ENCODE data around the gene CATSPERZ. TPM values are rescaled to one million over a fixed set of nuclear protein-coding genes. Genes with fewer than 3 reads are reported as not detected.

Gene CATSPERZ
- total RNA-seq, 4 donors from 2014 or later = 20.9 TPM; not detected in 3

DNA sequence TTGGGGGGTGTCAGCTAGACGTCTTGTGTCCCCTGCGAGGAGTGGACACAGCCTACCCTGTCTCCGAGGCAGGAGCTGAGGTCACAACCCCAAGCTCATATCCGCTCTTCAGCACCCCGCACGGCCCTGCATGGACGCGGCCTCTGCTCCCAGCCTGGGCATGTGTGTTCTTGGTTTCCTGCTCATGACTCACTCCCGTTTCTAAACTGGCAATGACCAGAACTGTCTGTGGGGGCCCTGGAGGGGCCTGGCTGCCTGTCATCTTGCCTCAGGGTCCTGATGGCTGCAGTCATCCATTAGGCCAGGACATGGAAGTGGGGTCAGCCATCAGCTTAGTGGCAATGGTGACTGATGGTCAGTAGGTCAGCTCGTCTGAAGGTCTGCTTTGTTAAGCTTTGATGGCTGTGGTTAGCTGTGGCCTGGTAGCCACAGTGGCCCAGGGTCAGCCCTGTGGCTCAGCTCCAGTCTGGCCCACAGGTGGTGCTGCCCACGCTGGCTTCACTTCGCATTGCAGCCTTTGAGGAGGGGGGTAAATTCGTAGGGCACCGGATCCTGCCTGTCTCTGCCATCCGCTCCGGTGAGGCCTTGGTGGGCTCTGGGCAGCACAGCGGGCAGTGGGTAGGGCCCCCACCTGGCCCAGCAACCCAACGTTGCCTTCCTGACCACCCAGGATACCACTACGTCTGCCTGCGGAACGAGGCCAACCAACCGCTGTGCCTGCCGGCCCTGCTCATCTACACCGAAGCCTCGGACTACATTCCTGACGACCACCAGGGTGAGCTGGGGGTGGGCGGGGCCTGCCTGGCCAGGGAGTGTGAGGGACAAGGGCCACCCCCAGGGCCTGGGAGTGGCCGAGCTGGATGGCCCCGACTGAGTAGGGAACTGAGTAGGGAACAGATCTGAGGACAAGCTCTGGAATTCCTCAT lies 36.9 kb upstream of the CATSPERZ start:
- intact Hi-C loops (cut with DNase I; ENCODE audit: low total_unique reads) (no loop called here), in situ Hi-C loops (cut with MboI; ENCODE audit: low pct_ligation_motif_present in 1 of 4, low pct_unique_long_range_greater_than_20kb in 1 of 4, low sequenced_read_pairs in 3 of 4) (no loop called here)
- H3K36me3 ChIP-seq = peaks cover 0 to 24% (median 3%) of the 10 kb centered on the region in 4 donors
- no peak overlapping the region for H3K4me3 ChIP-seq
- H3K4me1 ChIP-seq = peaks cover 1 to 15% (median 12%) of the 10 kb centered on the region in 4 donors
- TF ChIP-seq, protein P1, sequence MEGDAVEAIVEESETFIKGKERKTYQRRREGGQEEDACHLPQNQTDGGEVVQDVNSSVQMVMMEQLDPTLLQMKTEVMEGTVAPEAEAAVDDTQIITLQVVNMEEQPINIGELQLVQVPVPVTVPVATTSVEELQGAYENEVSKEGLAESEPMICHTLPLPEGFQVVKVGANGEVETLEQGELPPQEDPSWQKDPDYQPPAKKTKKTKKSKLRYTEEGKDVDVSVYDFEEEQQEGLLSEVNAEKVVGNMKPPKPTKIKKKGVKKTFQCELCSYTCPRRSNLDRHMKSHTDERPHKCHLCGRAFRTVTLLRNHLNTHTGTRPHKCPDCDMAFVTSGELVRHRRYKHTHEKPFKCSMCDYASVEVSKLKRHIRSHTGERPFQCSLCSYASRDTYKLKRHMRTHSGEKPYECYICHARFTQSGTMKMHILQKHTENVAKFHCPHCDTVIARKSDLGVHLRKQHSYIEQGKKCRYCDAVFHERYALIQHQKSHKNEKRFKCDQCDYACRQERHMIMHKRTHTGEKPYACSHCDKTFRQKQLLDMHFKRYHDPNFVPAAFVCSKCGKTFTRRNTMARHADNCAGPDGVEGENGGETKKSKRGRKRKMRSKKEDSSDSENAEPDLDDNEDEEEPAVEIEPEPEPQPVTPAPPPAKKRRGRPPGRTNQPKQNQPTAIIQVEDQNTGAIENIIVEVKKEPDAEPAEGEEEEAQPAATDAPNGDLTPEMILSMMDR (IDR thresholded peaks at IDR 0.05) = no peak
- TF ChIP-seq EP300 (IDR thresholded peaks at IDR 0.05; ENCODE audit: low read depth) (no peak), POLR2AphosphoS5 (IDR thresholded peaks at IDR 0.05) (no peak), POLR2A (IDR thresholded peaks at IDR 0.05) (no peak)
- H3K27me3 ChIP-seq = no peaks in the 10 kb centered on the region
- DNase-seq = no peak
- no peak overlapping the region for H3K27ac ChIP-seq
- H3K9me3 ChIP-seq = no peaks in the 10 kb centered on the region
- WGBS, 2 donors (ENCODE audit: low coverage in 1 of 2) = 73 to 88% methylated on average over 8 to 20 of the region's 29 CpGs

DNA sequence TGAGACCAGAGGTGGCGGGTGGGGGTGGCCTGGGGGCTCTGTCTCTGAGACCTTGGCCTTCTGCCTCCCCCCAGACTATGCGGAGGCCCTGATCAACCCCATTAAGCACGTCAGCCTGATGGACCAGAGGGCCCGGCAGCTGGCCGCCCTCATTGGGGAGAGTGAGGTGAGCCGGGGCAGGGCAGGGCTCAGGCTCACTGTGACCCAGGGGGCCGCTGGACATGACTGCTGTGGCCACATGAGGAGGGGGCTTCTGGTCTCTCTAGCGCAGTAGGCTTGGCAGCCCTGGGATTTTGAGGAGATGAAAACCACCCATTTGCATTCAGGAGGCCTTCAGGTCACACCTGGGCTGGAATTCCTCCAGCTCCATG lies 36.2 kb upstream of the CATSPERZ start:
- no peak for DNase-seq
- in situ Hi-C loops (cut with MboI; ENCODE audit: low pct_ligation_motif_present in 1 of 4, low pct_unique_long_range_greater_than_20kb in 1 of 4, low sequenced_read_pairs in 3 of 4) = no loop called here
- 92% methylated on average over 8 of the region's 8 CpGs; no CpG with 5 or more reads in 1 of the 2 donors for WGBS, 2 donors (ENCODE audit: low coverage in 1 of 2)
- H3K9me3 ChIP-seq = no peaks in the 10 kb centered on the region
- H3K27me3 ChIP-seq = no peaks in the 10 kb centered on the region
- H3K4me1 ChIP-seq = peaks cover 8 to 21% (median 18%) of the 10 kb centered on the region in 4 donors
- H3K36me3 ChIP-seq = peaks cover 0 to 18% (median 3%) of the 10 kb centered on the region in 4 donors
- TF ChIP-seq POLR2AphosphoS5 (IDR thresholded peaks at IDR 0.05) (no peak), EP300 (IDR thresholded peaks at IDR 0.05; ENCODE audit: low read depth) (no peak), POLR2A (IDR thresholded peaks at IDR 0.05) (no peak)
- TF ChIP-seq, protein P1 (IDR thresholded peaks at IDR 0.05) = no peak
- H3K27ac ChIP-seq = no peak overlapping the region
- no peak overlapping the region for H3K4me3 ChIP-seq
- intact Hi-C loops (cut with DNase I; ENCODE audit: low total_unique reads) = no loop called here

DNA sequence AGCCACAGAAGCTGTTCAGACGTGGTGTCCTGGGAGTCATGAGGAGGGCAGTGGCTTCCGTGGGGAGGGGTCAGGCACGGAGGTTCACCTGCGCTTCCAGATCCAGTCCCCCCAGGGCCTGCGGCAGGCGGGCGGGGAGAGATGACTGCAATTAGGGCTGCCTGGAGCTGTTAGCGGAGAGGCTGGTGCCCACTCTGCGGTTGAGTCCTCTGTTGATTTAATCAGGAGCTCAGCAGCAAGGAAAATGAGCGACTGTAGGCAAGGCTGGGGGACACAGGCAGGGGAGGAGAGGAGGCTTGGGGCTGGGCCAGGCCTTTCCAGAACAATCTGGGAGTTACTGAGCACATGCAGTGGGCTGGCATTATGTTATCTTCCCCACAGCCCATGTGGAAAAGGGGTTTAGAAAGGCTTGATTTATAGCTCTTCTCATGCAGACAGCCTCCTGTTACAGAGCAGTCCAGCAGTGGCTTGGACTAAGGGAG lies 35.7 kb upstream of the CATSPERZ start:
- no peak for TF ChIP-seq EP300 (IDR thresholded peaks at IDR 0.05; ENCODE audit: low read depth)
- no peak overlapping the region for H3K27ac ChIP-seq
- in situ Hi-C loops (cut with MboI; ENCODE audit: low pct_ligation_motif_present in 1 of 4, low pct_unique_long_range_greater_than_20kb in 1 of 4, low sequenced_read_pairs in 3 of 4) (no loop called here), intact Hi-C loops (cut with DNase I; ENCODE audit: low total_unique reads) (no loop called here)
- no peaks in the 10 kb centered on the region for H3K27me3 ChIP-seq
- no peaks in the 10 kb centered on the region for H3K9me3 ChIP-seq
- H3K4me1 ChIP-seq = peaks cover 10 to 25% (median 21%) of the 10 kb centered on the region in 4 donors
- no peak for DNase-seq
- no peak overlapping the region for H3K4me3 ChIP-seq
- H3K36me3 ChIP-seq = peaks cover 0 to 15% (median 3%) of the 10 kb centered on the region in 4 donors
- 80 to 94% methylated on average over 1 to 10 of the region's 10 CpGs for WGBS, 2 donors (ENCODE audit: low coverage in 1 of 2)

DNA sequence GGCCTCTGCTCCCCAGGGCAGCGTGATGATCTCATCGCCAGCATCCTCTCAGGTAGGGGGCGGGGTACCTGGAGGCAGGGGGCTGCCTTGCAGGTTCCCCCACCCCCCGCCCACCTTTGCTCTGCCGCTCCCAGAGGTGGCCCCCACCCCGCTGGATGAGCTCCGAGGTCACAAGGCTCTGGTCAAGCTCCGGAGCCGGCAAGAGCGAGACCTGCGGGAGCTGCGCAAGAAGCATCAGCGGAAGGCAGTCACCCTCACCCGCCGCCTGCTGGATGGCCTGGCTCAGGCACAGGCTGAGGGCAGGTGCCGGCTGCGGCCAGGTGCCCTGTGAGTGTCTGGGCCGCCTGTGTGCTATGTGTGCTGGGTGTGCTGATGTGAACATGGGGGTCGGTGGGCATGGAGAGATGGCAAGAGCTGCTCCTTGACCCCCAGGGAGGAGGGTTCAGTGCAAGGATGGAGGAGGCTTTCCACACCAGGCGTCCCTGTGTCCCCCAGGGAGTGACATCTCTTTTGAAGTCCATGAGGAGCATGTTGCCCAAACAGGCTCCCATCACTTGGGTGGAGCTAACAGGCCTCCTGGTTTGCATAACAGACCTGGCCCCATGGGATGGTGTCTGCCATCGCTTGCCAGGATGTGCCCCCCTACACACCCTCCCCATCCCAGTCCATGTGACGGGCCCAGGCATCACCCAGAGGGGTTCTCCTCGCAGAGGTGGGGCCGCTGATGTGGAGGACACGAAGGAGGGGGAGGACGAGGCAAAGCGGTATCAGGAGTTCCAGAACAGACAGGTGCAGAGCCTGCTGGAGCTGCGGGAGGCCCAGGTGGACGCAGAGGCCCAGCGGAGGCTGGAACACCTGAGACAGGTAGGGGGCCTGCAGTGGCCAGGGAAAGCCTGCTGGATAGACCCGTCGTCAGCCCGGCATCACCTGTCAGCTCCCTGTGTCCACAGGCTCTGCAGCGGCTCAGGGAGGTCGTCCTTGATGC lies 34.7 kb upstream of the CATSPERZ start:
- in situ Hi-C loops (cut with MboI; ENCODE audit: low pct_ligation_motif_present in 1 of 4, low pct_unique_long_range_greater_than_20kb in 1 of 4, low sequenced_read_pairs in 3 of 4) = no loop called here
- 91% methylated on average over 4 to 31 of the region's 35 CpGs for WGBS, 2 donors (ENCODE audit: low coverage in 1 of 2)
- no peaks in the 10 kb centered on the region for H3K9me3 ChIP-seq
- no peak overlapping the region for H3K27ac ChIP-seq
- H3K4me1 ChIP-seq = peaks cover 10 to 25% (median 21%) of the 10 kb centered on the region in 4 donors
- no peak for DNase-seq
- intact Hi-C loops (cut with DNase I; ENCODE audit: low total_unique reads) = no loop called here
- TF ChIP-seq POLR2A (IDR thresholded peaks at IDR 0.05) (no peak), POLR2AphosphoS5 (IDR thresholded peaks at IDR 0.05) (no peak), EP300 (IDR thresholded peaks at IDR 0.05; ENCODE audit: low read depth) (no peak)
- TF ChIP-seq, protein P1 (IDR thresholded peaks at IDR 0.05) = no peak
- H3K36me3 ChIP-seq = peaks cover 0 to 15% (median 3%) of the 10 kb centered on the region in 4 donors
- H3K27me3 ChIP-seq = no peaks in the 10 kb centered on the region
- no peak overlapping the region for H3K4me3 ChIP-seq

Data from transverse colon (tissue), 4 donors.